H1 (cell line): ENCODE data around the gene DRAP1. TPM values are rescaled to one million over a fixed set of nuclear protein-coding genes. Genes with fewer than 3 reads are reported as not detected.

Experiments
- SAP30 ChIP-seq: fragments of 300-600 bp; sonication (generic); IDR thresholded peaks from 2 replicates; pipeline ENCODE4 v1.7.1; 2012; ENCODE audit warnings: low read length, moderate library complexity, mild to moderate bottlenecking, inconsistent platforms; ENCODE audit not compliant: insufficient read depth, insufficient replicate concordance
- polyA plus RNA-seq, 7 experiments: library from polyadenylated mRNA; depleted of rRNA in 3 of 7; stranded (reverse) in 5 of 7; unstranded in 2 of 7; fragments of >200 nt in 5 of 7; fragments of 200-250 nt in 2 of 7; gene quantifications; 1 replicate in 5 of 7; 2 replicates in 1 of 7; 4 replicates in 1 of 7; pipeline versions ENCODE4 v1.2.1 to v1.2.3, GENCODE V29; 2011 to 2013; ENCODE audit warnings: missing spikeins in 2 of 7, mixed read lengths in 2 of 7
- total RNA-seq: library from RNA; stranded (reverse); fragmentation: NEBNext Ultra II Directional; extraction: Animal tissue kit (Norgen Biotek cat#: 25700); gene quantifications from 2 replicates; pipeline ENCODE4 v1.2.1, GENCODE V29; 2021

The DRAP1 gene
- total and polyA plus RNA-seq, 2 of the 8 experiments (the other 6 are each of a cell fraction or from before 2014, with no cell fraction given): 62.5 to 98.7 TPM

GRCh38 chr11:65871811-65872548, 47.2 kb upstream of the DRAP1 start (continued):
- no peak for TF ChIP-seq SAP30
